Retinal pigment epithelial cell (primary cell): Measurements from ENCODE around the gene CIAO3.

Experiments
- DNase-seq: peaks from one replicate; pipeline ENCODE4 v3.0.0-alpha.2; 2010; ENCODE audit warnings: low read depth
- H3K4me3 ChIP-seq: 2 replicates; pipeline ENCODE4 v1.5.1; 2011; ENCODE audit warnings: mild to moderate bottlenecking, low read length, control low read depth, moderate library complexity
- CTCF ChIP-seq: conservative IDR thresholded peaks from 2 replicates; pipeline ENCODE4 v1.5.1; 2011; ENCODE audit warnings: low read depth, low read length, control low read depth, inconsistent platforms

The CIAO3 gene

GRCh38 chr16:728131-728889 is 12.5 kb downstream of the CIAO3 start:
- peak overlapping the region; percentile 65 for H3K4me3 ChIP-seq
- DNase-seq = no peak
- no peak for TF ChIP-seq CTCF

GRCh38 chr16:727291-727977 is 13.4 kb downstream of the CIAO3 start:
- no peak for DNase-seq
- H3K4me3 ChIP-seq = peak overlapping the region; percentile 65
- TF ChIP-seq CTCF = no peak

- no peak for DNase-seq
- TF ChIP-seq CTCF = no peak
- H3K4me3 ChIP-seq = peak within 1 kb of the TSS; percentile 65
Observed at GRCh38 chr16:726438-727290, 14.1 kb downstream of the CIAO3 start, which contains the start of the genes CCDC78 and HAGHL. TSS of gene CCDC78 (minus strand) at chr16:726443. CDS start at chr16:726367, 76 bp downstream. TSS of gene HAGHL (plus strand) at chr16:727106. CDS start at chr16:727510, 404 bp downstream.

GRCh38 chr16:726188-726437 is 14.7 kb downstream of the CIAO3 start:
- no peak for TF ChIP-seq CTCF
- no peak for DNase-seq
- no peak overlapping the region for H3K4me3 ChIP-seq

GRCh38 chr16:725463-726187 is 15.2 kb downstream of the CIAO3 start:
- TF ChIP-seq CTCF = no peak
- DNase-seq = no peak
- H3K4me3 ChIP-seq = no peak overlapping the region

GRCh38 chr16:725041-725376 is 15.8 kb downstream of the CIAO3 start:
- H3K4me3 ChIP-seq = no peak overlapping the region
- no peak for DNase-seq
- TF ChIP-seq CTCF = no peak
